Activated T-helper 2 cell treated with anti-CD3 and anti-CD28 coated beads, Interferon-gamma antibody, Interleukin-2, Interleukin-4, amounts not matched to agents 10 μg/mL and 5 μg/mL and 100 μg/mL, durations not matched to agents 14 hours and 24 hours and 36 hours (primary cell): ENCODE measurements around the gene DEUP1. TPM values are rescaled to one million over a fixed set of nuclear protein-coding genes. Genes with fewer than 3 reads are reported as not detected.

Experiments used
- DNase-seq: peaks from one replicate; pipeline ENCODE4 v3.0.0; 2021; ENCODE audit warnings: low spot score
- H3K27ac Mint-ChIP-seq: one replicate; pipeline ENCODE4 v1.8.0; 2021; ENCODE audit warnings: mixed read lengths
- H3K27me3 Mint-ChIP-seq: one replicate; pipeline ENCODE4 v1.8.0; 2021; ENCODE audit warnings: low read depth, mixed read lengths
- H3K36me3 Mint-ChIP-seq: one replicate; pipeline ENCODE4 v1.8.0; 2021; ENCODE audit warnings: low read depth, mixed read lengths
- H3K4me1 Mint-ChIP-seq: one replicate; pipeline ENCODE4 v1.8.0; 2021; ENCODE audit warnings: low read depth, mixed read lengths
- H3K4me3 Mint-ChIP-seq: one replicate; pipeline ENCODE4 v1.8.0; 2021; ENCODE audit warnings: low read depth, mild to moderate bottlenecking, moderate library complexity, mixed read lengths
- H3K9me3 Mint-ChIP-seq: one replicate; pipeline ENCODE4 v1.8.0; 2021; ENCODE audit warnings: mixed read lengths
- intact Hi-C: fragments of 100-400 bp; cut with micrococcal nuclease; formaldehyde crosslinking; loops from one replicate; pipeline ENCODE4 v1.15.1; 2023
- total RNA-seq: library from RNA; stranded (reverse); gene quantifications from 2 replicates; pipeline ENCODE4 v1.2.3, GENCODE V29; 2022

DEUP1 gene
- total RNA-seq, 1 donor from 2014 or later, result not detected

DNA sequence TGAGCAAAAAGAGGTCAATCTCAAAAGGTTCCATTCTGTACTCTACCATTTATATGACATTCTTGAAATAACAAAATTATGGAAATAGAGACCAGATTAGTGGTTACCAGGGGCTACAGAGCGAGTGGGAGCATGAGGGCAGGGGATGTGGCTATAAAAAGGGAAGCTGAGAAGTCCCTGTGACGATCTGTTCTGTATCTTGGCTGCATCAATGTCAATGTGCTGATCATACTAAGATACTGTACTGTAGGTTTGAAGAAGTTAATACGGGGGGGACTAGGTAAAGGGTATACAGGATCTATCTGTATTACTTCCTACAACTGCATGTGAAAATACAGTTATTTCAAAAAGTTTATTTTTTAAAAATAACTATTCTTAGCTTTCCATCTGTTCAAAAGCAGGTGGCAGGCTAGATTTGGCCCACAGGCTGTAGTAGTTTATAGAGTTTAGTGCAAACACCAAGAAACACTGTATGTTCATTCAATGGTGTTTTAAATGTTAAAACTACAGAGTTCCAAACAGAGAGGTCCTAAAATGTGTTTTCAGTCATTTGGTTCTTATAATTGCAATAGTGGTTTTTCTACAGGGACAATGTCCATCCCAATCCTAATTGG lies 134.5 kb downstream of the DEUP1 start:
- Mint-ChIP-seq H3K27ac (no peak overlapping the region), H3K36me3 (no peaks in the 10 kb centered on the region), H3K4me1 (peaks cover 2% of the 10 kb centered on the region), H3K9me3 (no peaks in the 10 kb centered on the region), H3K27me3 (peaks cover 11% of the 10 kb centered on the region), H3K4me3 (no peak overlapping the region)
- DNase-seq, result no peak
- intact Hi-C loops, result no loop called here

- intact Hi-C loops, result no loop called here
- Mint-ChIP-seq H3K9me3 (no peaks in the 10 kb centered on the region), H3K36me3 (no peaks in the 10 kb centered on the region), H3K27ac (no peak overlapping the region), H3K27me3 (peaks cover 3% of the 10 kb centered on the region), H3K4me1 (peaks cover 2% of the 10 kb centered on the region), H3K4me3 (no peak overlapping the region)
- DNase-seq, result no peak
These were observed 136.5 kb downstream of the DEUP1 start for GRCh38 chr11:93467054-93467453.

GRCh38 chr11:93468290-93468689 lies 137.7 kb downstream of the DEUP1 start:
- Mint-ChIP-seq H3K27ac (no peak overlapping the region), H3K4me3 (no peak overlapping the region), H3K36me3 (no peaks in the 10 kb centered on the region), H3K4me1 (peaks cover 2% of the 10 kb centered on the region), H3K9me3 (no peaks in the 10 kb centered on the region), H3K27me3 (no peaks in the 10 kb centered on the region)
- DNase-seq, result no peak
- intact Hi-C loops, result no loop called here

GRCh38 chr11:93474123-93474522 lies 143.6 kb downstream of the DEUP1 start:
- Mint-ChIP-seq H3K4me3 (no peak overlapping the region), H3K9me3 (no peaks in the 10 kb centered on the region), H3K36me3 (no peaks in the 10 kb centered on the region), H3K4me1 (peaks cover 2% of the 10 kb centered on the region), H3K27me3 (no peaks in the 10 kb centered on the region), H3K27ac (no peak overlapping the region)
- intact Hi-C loops, result no loop called here
- DNase-seq, result no peak

GRCh38 chr11:93476796-93477195 lies 146.3 kb downstream of the DEUP1 start:
- Mint-ChIP-seq H3K9me3 (no peaks in the 10 kb centered on the region), H3K27me3 (no peaks in the 10 kb centered on the region), H3K36me3 (no peaks in the 10 kb centered on the region), H3K4me3 (no peak overlapping the region), H3K4me1 (peaks cover 2% of the 10 kb centered on the region), H3K27ac (no peak overlapping the region)
- intact Hi-C loops, result no loop called here
- no peak for DNase-seq

GRCh38 chr11:93477684-93478234 lies 147.2 kb downstream of the DEUP1 start:
- H3K27me3 Mint-ChIP-seq, result no peaks in the 10 kb centered on the region
- no peaks in the 10 kb centered on the region for H3K9me3 Mint-ChIP-seq
- H3K27ac Mint-ChIP-seq, result no peak overlapping the region
- DNase-seq, result no peak
- intact Hi-C loops, result no loop called here
- no peak overlapping the region for H3K4me3 Mint-ChIP-seq
- no peaks in the 10 kb centered on the region for H3K36me3 Mint-ChIP-seq
- H3K4me1 Mint-ChIP-seq, result peaks cover 6% of the 10 kb centered on the region

- no peak for DNase-seq
- Mint-ChIP-seq H3K4me1 (peaks cover 6% of the 10 kb centered on the region), H3K4me3 (no peak overlapping the region), H3K36me3 (no peaks in the 10 kb centered on the region), H3K27ac (no peak overlapping the region), H3K9me3 (no peaks in the 10 kb centered on the region), H3K27me3 (no peaks in the 10 kb centered on the region)
- intact Hi-C loops, result no loop called here
These were observed 148.3 kb downstream of the DEUP1 start for GRCh38 chr11:93478841-93479240.

- no peak overlapping the region for H3K4me3 Mint-ChIP-seq
- no peak for DNase-seq
- no peak overlapping the region for H3K27ac Mint-ChIP-seq
- no peaks in the 10 kb centered on the region for H3K36me3 Mint-ChIP-seq
- no peaks in the 10 kb centered on the region for H3K27me3 Mint-ChIP-seq
- no peaks in the 10 kb centered on the region for H3K9me3 Mint-ChIP-seq
- intact Hi-C loops, result no loop called here
- H3K4me1 Mint-ChIP-seq, result peaks cover 6% of the 10 kb centered on the region
These were observed 149.7 kb downstream of the DEUP1 start for GRCh38 chr11:93480256-93480655.

DNA sequence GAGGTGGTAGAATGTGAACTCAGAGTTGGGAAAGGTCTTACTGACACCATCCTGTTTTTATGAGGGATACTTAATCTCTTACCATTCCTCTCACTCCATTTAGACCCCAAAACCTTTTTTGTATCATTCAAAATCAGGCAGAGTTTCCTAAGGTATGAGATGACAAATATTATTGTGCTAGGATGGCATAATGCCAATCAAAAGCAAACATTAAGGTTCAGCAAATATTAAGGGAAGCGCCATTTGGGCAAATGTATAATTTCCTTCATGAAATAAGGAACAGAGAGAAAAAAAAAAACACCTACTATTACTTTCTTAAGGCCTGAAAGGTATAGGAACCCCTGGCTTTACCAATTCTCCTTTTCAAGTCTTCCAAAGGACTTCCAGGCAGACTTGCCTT lies 150.2 kb downstream of the DEUP1 start:
- intact Hi-C loops, result no loop called here
- no peaks in the 10 kb centered on the region for H3K9me3 Mint-ChIP-seq
- peaks cover 6% of the 10 kb centered on the region for H3K4me1 Mint-ChIP-seq
- no peak overlapping the region for H3K27ac Mint-ChIP-seq
- H3K4me3 Mint-ChIP-seq, result no peak overlapping the region
- no peak for DNase-seq
- H3K27me3 Mint-ChIP-seq, result no peaks in the 10 kb centered on the region
- H3K36me3 Mint-ChIP-seq, result no peaks in the 10 kb centered on the region

GRCh38 chr11:93481279-93481678 lies 150.7 kb downstream of the DEUP1 start:
- Mint-ChIP-seq H3K36me3 (no peaks in the 10 kb centered on the region), H3K4me1 (peaks cover 6% of the 10 kb centered on the region), H3K27me3 (no peaks in the 10 kb centered on the region), H3K9me3 (no peaks in the 10 kb centered on the region), H3K27ac (no peak overlapping the region), H3K4me3 (no peak overlapping the region)
- DNase-seq, result no peak
- intact Hi-C loops, result no loop called here

DNA sequence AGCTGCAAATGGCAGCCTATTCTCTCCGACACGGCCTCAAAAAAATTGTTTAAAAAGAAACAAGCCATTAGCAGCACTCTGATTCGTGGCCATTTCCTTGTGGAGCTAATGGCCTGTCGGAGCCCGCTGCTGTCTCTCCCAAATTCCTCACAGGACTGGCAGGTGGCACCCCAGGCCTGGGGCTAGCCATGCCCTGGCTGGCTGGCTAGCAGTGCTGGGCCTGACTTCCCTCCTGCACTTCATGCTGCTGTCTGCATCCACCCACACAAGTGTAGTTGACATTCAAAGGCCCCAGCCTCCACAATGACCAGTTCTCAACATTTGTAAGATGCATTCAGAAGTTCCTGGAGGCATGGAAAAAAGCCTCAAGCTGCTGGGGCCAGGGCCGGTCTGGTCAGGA lies 151.2 kb downstream of the DEUP1 start:
- H3K27ac Mint-ChIP-seq, result no peak overlapping the region
- intact Hi-C loops, result no loop called here

DNA sequence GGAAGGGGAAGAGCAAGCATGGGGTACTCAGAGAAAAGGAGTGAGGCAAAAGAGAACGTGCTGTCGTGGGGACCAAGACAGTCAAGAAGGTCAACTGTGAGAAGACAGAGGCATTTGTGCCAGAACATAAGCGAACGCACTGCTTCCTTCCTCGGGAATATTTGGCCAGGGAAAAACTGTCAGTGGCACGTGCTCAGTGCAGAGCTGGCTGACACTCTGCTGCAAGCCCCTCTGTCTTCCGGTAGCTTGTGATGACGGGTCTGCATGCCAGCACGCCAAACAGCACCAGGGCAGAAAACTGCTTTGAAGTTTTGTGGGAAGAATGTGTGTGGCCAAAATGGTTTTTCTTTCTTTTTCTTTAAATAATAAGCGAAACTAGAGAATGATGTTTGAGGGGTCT lies 152.0 kb downstream of the DEUP1 start:
- H3K36me3 Mint-ChIP-seq, result no peaks in the 10 kb centered on the region
- no peak overlapping the region for H3K4me3 Mint-ChIP-seq
- no peaks in the 10 kb centered on the region for H3K9me3 Mint-ChIP-seq
- no peaks in the 10 kb centered on the region for H3K27me3 Mint-ChIP-seq
- intact Hi-C loops, result no loop called here
- peaks cover 6% of the 10 kb centered on the region for H3K4me1 Mint-ChIP-seq
- no peak overlapping the region for H3K27ac Mint-ChIP-seq
- no peak for DNase-seq

More for the DNA sequence above, 151.2 kb downstream of the DEUP1 start:
- no peaks in the 10 kb centered on the region for H3K9me3 Mint-ChIP-seq
- H3K27me3 Mint-ChIP-seq, result no peaks in the 10 kb centered on the region
- H3K4me3 Mint-ChIP-seq, result no peak overlapping the region
- peaks cover 6% of the 10 kb centered on the region for H3K4me1 Mint-ChIP-seq
- H3K36me3 Mint-ChIP-seq, result no peaks in the 10 kb centered on the region
- no peak for DNase-seq

GRCh38 chr11:93484716-93485115 lies 154.2 kb downstream of the DEUP1 start:
- intact Hi-C loops, result loop anchor here (5.0 kb wide), 1 partner anchor 58 kb away; the partner anchor contains the start of gene SMCO4
- no peak for DNase-seq
- Mint-ChIP-seq H3K9me3 (no peaks in the 10 kb centered on the region), H3K27me3 (no peaks in the 10 kb centered on the region), H3K27ac (no peak overlapping the region), H3K4me1 (peaks cover 6% of the 10 kb centered on the region), H3K36me3 (no peaks in the 10 kb centered on the region), H3K4me3 (no peak overlapping the region)
